ENCODE measurements around the gene CNGB1. TPM values are rescaled to one million over a fixed set of nuclear protein-coding genes. Genes with fewer than 3 reads are reported as not detected.

CNGB1 gene
- total and polyA plus RNA-seq, 12 donors: not detected

DNA sequence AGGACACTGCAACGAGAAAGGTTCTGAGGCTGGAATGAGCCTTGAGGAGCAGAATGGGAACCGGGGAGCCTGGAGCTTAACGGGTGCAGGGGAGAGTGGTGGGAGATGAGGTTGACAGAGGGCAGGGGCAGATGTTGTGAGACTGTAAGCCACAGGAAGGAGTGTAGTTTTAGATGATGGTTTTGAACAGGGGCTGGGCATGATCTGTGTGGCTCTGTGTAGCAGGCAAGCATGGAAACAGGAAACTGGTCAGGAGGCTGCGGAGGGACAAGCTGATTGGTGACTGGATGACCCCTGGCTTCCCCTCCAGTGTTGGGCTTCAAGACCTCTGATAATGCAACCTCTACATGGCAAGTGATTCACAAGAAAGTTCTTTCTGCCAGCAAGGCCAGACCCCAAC, 1.4 kb upstream of the CNGB1 start:
- ATAC-seq: no peak
- Histone ChIP-seq H3K4me1 (peaks cover 0 to 8% (median 0%) of the 10 kb centered on the region in 9 donors), H3K27me3 (no peaks in the 10 kb centered on the region), H3K4me3 (no peak overlapping the region), H3K27ac (no peak overlapping the region), H3K9me3 (no peaks in the 10 kb centered on the region), H3K36me3 (no peaks in the 10 kb centered on the region)
- intact Hi-C loops (cut with DNase I): no loop called here
- no peak for DNase-seq
- WGBS, 2 donors: 76 to 88% methylated on average over 4 of the region's 4 CpGs
- TF ChIP-seq CTCF (IDR thresholded peaks at IDR 0.05): no peak

- peaks cover 0 to 8% (median 0%) of the 10 kb centered on the region in 9 donors for H3K4me1 ChIP-seq
- H3K27ac ChIP-seq: no peak overlapping the region
- no peaks in the 10 kb centered on the region for H3K36me3 ChIP-seq
- H3K9me3 ChIP-seq: no peaks in the 10 kb centered on the region
- H3K4me3 ChIP-seq: no peak overlapping the region
- DNase-seq: no peak
- 79 to 81% methylated on average over 1 of the region's 1 CpG for WGBS, 2 donors
- intact Hi-C loops (cut with DNase I): no loop called here
- no peak for TF ChIP-seq CTCF (IDR thresholded peaks at IDR 0.05)
- no peak for ATAC-seq
- no peaks in the 10 kb centered on the region for H3K27me3 ChIP-seq
Observed at GRCh38 chr16:57971848-57972247, 920 bp upstream of the CNGB1 start.

- DNase-seq: no peak
- 75 to 76% methylated on average over 13 of the region's 13 CpGs for WGBS, 2 donors
Observed at GRCh38 chr16:57970319-57970718, 609 bp downstream of the CNGB1 start.

GRCh38 chr16:57969451-57970123, 1.3 kb downstream of the CNGB1 start:
- intact Hi-C loops (cut with DNase I): no loop called here
- H3K4me1 ChIP-seq: no peaks in the 10 kb centered on the region
- ATAC-seq (no peak), DNase-seq (no peak)
- H3K36me3 ChIP-seq: no peaks in the 10 kb centered on the region
- TF ChIP-seq CTCF (IDR thresholded peaks at IDR 0.05): no peak
- H3K27ac ChIP-seq: no peak overlapping the region
- no peak overlapping the region for H3K4me3 ChIP-seq
- no peaks in the 10 kb centered on the region for H3K9me3 ChIP-seq
- H3K27me3 ChIP-seq: no peaks in the 10 kb centered on the region
- WGBS, 2 donors: 78 to 81% methylated on average over 10 of the region's 10 CpGs

More at GRCh38 chr16:57970319-57970718, 609 bp downstream of the CNGB1 start:
- TF ChIP-seq CTCF (IDR thresholded peaks at IDR 0.05): no peak
- no peak overlapping the region for H3K4me3 ChIP-seq
- H3K27me3 ChIP-seq: no peaks in the 10 kb centered on the region
- no peaks in the 10 kb centered on the region for H3K36me3 ChIP-seq
- H3K4me1 ChIP-seq: no peaks in the 10 kb centered on the region
- H3K9me3 ChIP-seq: no peaks in the 10 kb centered on the region
- intact Hi-C loops (cut with DNase I): no loop called here
- ATAC-seq: no peak
- H3K27ac ChIP-seq: no peak overlapping the region

All from heart right ventricle (tissue), 16 donors.